Activated CD4-positive, alpha-beta T cell treated with anti-CD3 and anti-CD28 coated beads, Interleukin-2, amount 50 U/mL, for 4 hours (primary cell): ENCODE data around the gene NUDC.
"Not testable (repeated sequence)": the region's sequence is repeated elsewhere in the genome, so short reads cannot be mapped to it uniquely, and the experiment has no call there.

ENCODE experiments used
- DNase-seq, 2 experiments: peaks; one replicate each; pipeline ENCODE4 v3.0.0-alpha.2; 2020

Gene NUDC

DNA sequence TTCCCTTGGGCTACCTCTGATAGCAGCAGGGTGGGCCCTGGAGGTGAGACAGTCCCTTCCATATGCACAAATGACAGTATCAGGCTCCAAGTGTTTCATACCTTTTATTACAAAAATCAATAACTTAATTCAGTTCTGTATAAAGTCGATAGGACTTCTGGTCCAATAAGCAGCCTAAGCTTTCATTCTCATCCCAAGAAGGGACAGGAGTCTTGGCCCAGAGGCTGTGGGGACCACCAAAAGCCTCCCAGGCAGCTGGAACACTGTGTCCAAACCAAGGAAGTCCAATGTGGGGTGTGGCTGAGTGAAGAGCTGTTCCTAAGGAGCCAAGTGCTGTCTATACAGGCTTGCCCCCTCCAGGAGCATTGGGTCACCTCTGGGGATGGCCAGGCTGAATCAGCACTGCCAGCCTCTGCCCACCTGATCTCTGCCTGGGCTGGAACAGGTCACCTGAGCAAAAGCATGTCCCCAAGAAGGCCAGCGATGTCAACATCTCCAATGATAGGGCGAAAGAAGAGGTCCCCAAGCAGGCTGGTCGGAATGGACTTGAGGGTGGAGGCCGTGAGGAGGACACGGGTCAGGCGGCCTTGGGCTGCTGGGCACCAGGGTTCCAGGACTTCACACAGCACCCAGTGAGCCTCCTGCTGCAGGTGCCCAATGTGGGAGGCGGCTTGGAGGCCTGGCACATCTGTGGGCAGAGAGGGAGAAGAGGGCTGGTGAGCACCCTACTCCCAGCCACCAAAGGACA, 10.0 kb upstream of the NUDC start:
- DNase-seq = no peak

DNA sequence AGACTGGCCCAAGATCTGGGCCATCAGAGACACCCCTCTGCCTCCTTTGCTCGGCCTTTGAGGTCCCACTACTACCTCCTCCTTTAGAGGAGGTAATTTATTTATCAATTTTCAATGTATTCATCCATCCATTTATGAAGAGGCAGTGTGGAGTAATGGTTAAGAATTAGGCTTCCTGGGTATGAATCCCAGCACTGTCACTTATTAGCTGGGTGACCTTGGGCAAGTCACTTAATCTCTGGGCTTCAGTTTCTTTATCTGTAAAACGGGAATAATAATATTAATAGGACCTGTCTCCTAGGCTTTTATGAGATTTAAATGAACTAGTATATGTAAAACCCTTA, 9.4 kb upstream of the NUDC start:
- no peak for DNase-seq

DNA sequence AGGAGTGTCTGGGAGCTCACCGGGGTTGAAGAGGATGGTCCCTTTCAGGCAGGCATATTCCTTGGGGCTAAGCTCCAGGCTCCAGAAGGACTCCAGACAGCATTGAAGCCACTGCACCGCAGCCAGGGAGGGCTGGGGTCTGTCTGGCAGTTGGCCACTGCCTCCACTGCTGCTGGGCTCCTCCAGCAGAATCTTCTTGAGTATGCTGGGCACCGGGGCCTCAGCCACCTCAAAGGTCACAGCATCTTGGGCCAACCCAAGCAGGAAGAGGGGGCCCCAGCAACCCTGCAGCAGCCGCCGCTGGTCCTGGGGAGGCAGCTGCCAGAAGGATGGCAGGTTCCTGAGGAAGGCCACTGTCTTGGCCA, 8.2 kb upstream of the NUDC start:
- no peak for DNase-seq

DNA sequence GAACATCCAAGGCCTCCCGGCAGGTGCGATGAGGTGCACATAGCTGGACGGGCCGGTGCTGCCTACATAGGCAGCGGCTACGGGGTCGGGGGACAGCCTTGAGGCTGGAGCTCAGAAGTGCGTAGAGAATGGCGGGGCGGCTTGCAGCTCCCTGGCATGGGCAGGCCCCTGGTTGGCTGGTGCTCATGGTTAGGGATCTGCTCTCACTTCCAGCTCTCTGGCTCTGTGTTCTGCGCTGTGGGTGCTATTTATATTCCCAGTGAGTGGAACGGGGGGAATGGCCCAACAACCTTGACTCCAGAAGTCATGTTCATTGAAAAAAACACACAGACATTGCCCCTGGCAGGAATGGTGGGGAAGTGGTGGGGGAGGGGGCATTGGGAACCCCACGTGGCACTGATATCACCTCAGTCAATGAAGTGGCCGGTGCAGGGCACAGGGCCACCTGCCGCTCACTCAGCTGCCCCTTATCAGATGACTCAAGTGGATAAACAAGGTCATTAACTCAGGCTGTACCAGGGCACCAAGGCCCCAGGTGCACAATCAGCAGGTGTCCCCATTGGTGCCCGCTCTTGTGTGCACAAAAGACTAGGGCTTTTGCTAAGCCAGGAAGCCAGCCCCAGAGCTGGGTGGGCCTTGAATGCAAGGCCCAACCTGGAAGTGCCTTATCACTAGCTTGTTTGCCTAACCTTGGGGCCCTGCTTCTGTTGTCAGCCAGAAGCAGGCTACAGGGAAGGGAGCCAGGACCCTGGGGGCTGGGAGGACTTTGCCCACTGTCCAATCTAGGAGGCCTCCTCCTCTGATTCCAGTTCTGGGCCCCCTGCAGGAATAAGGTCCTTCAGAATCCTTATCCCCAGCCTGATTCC, 7.6 kb upstream of the NUDC start, which contains the start of gene NR0B2:
TSS of gene NR0B2 (minus strand) at position 222 of the 866 bp plus-strand sequence. CDS start at position 187, 35 bp downstream.
- no peak for DNase-seq

DNA sequence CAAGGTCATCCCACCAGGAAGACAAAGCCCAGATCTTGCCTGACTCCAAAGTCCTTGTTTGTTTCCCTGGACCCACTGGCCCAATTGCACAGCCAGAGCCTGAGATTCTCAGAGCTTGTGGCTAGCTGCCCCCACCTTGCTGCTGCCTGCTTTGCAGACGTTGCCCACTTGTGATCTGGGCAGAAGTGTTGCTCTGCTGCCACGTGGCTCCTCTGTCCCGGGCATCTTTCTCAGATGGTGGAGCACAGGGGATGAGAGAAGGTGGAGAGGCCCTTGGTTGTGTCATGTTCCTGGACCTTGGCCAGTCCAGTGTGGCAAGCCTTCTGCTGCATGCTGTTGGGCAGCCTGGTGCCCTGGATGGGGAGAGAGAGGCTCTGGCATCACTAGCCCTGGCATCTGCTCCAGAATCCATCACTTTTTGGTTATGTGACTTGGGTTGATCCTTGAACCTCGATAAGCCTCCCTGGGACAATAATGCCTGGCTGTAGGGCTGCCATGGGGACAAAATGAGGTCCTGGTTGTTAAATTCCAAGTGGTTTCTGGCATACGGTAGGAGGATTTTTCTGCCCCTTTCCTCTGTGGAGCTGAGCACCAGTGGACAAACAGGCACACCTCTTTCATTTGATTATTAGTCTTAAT, 6.2 kb upstream of the NUDC start:
- no peak for DNase-seq

DNA sequence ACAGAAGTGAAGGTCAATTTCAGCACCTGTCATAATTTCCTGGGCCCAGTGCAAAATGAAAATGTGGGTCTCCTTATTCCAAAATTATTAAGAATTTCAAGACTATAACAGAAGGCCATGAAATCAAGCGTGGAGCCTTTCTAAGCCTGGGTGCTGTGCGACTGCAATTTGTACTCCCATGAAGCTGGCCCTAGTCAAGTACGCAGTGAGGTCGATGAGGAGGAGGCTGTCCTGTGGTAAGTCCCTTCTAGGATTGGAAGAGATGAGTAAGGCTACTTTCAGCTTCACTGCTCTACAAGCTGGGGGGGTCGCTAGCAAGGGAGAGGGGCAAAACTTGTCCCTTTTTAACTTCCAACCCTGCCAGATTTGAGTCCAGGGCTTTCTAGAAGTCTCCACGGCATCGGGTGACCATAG, 410 bp upstream of the NUDC start:
- DNase-seq = no peak

DNA sequence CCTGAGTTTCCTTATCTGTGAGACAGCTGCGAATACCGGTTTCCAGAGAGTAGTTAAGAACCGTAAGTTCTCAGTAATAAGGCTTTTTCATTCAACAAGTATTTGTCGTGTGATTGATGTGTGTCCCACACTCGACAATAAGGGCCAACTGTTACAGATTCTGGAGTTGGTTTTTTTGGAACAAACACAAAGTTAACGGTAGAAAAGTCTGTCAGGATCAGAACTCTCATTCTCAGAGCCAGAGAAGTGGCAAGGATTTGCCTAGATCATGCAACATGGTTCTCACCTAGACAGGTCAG, 837 bp downstream of the NUDC start:
- no peak for DNase-seq

DNA sequence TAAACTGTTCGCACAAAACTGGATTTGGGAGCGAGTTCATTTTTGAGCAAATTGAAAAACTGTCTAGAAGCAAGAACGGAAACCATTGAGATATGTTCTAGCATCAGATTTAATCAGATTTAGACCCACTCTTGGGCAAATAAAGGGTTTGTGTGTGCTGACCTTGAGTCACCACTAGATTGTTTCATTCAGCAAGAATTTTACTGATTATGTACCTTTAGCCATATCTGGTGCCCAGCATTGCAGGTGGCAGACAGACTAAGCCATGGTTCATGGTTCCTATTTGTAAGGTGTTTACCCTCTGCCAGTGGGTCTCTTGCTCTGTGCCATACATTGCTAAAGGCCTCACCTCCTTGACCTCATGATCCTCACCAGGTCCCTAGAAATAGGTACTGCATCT, 1.4 kb downstream of the NUDC start:
- no peak for DNase-seq

DNA sequence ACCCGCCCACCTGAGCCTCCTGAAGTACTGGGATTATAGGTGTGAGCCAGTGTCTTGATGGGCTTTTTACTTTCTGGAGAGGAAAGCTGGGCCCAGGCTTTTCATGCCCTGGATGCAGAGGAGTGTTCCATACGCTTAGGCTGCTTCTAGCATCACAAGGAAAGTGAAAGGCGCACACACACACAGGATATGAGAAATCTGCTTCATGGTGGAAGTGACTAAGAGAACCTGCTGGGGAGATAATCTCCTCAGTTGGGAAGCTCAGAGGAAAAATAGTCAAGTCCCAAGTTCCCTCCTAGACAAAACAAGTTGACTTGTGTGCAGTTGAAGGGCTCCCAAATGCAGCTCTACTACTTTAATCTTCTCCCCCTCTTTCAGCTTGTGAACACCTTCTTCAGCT, 2.2 kb downstream of the NUDC start:
- DNase-seq = no peak

DNA sequence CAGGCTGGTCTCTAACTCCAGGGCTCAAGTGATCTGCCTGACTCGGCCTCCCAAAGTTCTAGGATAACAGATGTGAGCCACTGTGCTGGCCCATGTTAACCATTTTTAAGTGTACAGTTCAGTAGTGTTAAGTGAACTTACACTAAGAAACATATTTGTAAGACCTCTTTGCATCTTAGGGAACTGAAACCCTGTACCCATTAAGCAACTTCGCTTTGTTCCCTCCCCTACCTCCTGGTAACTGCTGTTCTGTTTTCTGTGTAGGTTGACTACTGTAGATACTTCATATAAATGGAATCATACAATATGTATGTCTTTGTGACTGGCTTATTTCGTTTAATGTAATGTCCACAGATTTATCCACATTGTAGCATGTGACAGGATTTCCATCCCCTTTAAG, 11.0 kb downstream of the NUDC start:
- DNase-seq = no peak

DNA sequence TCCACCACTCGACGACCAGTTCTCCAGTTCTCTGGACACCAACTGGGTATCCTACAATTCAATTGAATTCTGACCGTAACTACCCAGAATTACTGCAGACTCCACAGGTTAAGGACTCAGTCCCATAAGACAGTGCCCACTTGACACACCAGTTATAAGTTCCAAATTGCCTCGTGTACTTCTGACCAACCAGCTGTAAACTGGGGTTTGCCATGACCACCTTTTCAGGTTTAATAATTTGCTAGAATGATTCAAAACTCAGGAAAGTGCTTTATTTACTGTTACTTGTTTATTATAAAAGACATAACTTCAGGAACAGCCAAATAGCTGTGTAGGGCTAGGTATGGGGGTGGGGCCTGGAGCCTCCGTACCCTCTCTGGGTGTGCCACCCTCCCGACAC, 15.3 kb downstream of the NUDC start:
- no peak for DNase-seq

DNA sequence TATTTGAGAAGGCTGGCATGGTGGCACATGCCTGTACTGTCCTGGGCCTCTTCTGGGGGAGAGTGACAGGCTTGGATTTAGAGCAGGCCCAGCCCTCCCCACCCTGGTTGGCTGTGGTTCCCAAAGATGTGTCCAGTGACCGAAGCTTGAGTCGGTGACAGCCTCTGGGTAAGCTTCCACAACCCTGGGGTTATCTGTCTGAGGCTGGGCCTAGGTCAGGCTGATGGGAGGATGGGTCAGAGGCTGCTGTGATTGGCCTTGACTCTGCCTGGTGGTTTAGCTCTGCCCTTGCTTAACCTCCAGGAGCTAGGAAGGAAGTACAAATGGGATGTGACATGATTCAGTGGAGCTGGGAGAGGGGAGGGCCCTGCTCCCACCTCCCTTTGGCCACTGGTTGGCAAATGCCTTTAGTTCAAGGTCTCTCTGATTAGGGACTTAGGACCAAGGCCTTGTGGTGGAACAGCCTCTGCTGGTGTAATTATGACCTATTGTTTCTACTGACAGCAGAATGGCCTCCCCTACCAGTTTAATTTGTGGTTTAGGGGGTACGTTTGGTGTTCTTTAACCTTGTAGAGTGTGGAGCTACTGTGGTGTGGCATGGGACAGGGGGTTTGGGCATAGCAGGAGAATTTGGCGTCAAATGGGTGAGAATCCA, 16.6 kb downstream of the NUDC start:
- DNase-seq = no peak

DNA sequence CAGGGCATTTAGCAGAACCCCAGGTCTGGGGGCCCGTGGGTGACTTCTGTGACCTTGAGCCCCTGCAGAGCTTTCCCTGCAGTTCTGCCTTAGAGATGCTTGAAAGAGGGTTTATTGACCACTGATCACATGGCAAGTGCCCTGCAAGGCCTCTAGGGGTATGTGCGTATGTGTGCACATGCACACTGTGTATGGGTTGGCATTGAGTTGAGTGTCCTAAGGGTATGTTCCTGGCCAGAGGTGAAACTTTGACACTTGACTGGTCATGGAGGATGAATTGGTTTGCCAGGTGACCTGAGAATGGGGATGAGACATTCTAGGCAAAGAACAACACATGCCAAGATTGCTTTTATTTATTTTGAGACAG, 17.1 kb downstream of the NUDC start:
- DNase-seq = no peak

DNA sequence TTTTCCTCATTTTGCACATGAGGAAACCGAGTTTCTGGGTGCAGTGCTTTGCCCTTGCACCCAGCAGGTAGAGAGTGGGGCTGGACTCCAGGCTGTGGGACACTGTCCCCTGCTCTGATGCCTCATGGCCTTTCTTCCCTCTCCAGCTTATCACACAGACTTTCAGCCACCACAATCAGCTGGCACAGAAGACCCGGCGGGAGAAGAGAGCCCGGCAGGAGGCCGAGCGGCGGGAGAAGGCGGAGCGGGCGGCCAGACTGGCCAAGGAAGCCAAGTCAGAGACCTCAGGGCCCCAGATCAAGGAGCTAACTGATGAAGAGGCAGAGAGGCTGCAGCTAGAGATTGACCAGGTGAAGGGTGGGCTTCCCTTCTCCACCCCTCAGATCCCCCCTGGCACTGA, 19.8 kb downstream of the NUDC start:
- no peak for DNase-seq

DNA sequence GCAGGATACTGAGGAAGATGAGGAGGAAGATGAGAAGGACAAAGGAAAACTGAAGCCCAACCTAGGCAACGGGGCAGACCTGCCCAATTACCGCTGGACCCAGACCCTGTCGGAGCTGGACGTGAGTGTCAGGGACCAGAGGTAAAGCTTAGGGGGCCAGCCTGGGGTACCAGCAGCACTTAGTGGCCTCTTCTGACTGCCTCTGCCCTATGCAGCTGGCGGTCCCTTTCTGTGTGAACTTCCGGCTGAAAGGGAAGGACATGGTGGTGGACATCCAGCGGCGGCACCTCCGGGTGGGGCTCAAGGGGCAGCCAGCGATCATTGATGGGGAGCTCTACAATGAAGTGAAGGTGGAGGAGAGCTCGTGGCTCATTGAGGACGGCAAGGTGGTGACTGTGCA, 21.1 kb downstream of the NUDC start:
- DNase-seq = no peak

DNA sequence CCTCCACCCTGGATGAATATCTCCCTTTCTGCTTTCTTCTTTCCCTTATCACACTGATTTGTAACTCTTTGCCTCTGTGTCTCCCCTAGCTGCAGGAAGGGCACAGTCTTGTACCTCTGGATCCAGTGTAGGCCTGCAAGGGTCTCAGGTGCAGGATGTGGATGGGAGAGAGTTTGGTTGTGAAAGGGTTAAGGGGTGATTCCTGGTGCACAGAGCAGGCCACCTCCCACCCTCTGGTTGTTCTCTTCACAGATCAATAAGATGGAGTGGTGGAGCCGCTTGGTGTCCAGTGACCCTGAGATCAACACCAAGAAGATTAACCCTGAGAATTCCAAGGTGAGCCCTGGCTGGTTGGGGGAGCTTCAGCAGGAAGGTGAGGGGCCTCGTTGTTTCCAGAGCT, 23.6 kb downstream of the NUDC start:
- no peak for DNase-seq

DNA sequence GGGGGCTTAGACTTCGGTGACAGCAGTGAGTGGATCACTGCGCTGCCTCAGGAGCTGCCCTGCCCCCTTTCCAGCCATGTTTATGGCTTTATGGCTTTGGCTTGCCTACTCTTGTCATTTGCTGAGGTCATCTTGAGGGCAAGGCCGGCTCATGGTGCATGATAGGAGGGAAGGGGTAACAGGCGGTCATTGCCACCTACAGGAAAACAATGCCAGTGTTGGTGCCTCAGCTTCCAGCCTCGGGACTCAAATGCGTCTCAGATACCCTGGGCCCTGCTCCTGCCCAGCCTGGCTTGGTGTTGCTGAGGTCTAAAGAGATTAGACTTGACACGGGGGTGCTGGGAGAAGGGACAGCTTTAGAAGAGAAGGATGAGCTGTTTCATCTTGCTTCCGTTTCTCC, 24.2 kb downstream of the NUDC start:
- no peak for DNase-seq

DNA sequence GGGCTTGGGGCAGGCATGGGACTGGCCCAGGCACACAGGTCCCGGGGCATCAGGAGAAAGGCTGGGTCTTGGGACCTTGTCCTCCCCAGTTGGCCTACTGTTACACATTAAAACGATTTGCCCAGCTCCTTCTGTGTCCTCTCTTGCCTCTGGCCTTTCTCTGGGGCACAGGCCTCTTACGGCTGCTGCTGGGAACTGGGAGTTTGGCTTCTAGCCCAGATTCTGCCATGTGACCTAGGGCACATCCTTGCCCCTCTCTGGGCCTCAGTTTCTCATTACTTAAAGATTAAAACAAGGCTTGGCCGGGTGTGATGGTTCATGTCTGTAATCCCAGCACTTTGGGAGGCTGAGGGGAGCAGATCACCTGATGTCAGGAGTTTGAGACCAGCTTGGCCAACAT, 24.7 kb downstream of the NUDC start:
- DNase-seq = no peak

DNA sequence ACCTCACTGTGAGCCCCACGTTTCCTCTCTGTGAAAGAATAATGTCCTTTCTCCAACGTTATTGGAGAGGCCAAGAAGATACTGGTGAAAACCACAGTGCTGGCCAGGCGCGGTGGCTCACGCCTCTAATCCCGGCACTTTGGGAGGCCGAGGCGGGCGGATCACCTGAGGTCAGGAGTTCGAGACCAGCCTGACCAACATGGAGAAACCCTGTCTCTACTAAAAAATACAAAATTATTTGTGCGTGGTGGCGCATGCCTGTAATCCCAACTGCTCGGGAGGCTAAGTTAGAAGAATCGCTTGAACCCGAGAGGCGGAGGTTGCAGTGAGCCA, 27.1 kb downstream of the NUDC start:
- DNase-seq = not testable (repeated sequence)

DNA sequence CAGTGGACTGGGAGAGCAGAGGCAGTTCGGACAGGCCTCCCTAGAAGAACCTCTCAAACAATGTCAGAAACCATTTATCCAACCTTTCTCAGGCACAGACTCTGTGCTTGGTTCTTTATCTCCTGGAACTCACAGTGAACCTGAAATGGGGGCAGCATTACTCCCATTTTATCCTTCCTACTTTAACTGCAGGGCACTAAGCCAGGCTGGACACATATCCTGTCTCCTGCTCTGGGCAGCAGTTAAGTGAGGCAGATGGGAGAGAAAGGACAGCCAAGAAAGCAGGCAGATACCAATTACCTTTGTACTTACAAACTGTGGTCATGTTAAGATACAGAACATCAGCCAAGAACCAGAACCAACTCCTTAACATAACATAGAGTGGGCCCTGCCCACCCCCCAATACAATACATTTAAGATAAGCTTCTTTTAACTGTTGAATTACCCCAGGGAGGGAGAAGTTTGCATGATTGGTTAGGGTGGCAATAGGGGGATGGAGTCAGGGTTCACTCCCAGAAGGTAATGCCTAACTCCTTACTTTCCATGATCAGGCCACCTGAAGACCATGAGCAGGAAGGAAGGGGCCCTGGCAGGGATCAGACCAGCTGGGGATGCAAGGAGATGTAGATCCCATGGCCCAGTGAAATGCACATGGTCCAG, 27.9 kb downstream of the NUDC start:
- DNase-seq = no peak

DNA sequence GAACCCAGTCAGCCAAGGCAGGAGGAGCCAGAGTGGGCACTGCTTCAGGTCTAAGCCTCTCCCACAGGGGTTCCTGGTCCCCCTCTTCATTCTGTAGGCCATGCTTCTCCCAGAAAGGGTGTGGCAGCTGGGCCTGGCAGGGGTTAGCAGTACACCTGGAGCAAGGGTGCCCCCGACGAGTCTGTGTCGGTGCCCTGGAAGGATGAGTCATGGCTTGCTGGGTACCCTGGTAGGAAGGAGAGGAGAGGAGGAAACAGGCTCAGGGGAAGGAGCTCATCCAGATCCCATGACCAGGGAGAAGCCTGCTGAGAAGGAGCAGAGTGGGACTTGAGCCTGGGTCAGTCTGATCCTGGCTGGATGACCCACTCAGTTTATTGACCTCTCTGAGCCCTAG, 28.4 kb downstream of the NUDC start:
- DNase-seq = no peak

DNA sequence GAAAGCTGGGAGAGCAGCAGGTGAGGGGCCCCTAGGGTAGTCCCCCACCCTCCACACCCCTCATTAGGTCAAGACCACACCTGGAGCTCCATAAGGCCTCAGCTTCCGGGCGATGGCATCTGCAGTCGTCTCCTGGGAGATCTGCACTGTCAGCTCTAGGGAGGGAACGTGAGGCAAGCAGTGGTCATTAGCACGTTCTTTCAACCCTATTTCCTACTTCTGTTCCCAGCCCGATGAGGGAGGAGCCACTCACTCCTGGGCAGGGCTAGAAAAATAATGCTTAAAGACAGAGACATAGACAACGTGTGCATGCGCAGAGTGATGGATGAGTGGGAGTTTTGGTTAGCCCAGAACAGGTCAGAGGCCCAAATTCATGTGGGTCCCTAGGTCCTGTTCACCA, 29.1 kb downstream of the NUDC start:
- DNase-seq = no peak

DNA sequence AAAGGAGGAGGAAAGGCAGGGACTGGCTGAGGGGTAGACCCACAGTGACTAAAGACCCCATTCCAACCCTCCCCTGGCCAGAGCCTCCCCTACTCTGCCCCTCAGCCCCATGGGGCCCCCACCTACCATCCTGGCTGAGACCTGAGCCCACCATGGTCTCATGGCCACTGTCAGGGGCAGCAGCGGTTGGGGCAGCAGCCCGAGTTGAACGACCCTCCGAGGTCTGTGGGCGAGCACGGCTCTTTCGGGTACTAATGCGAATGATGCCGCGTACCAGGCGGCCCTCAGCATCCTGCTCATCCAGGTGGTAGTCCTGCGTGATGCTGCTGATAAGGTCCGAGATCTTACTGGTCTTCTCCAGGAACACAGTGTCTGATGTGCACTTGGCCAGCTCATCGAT, 29.7 kb downstream of the NUDC start:
- no peak for DNase-seq
